Panc1 (cell line): ENCODE measurements around the gene MAGI1. TPM values are rescaled to one million over a fixed set of nuclear protein-coding genes. Genes with fewer than 3 reads are reported as not detected.

ENCODE experiments used
- ATAC-seq: fragments of 200-7000 bp; cut with Tn5 transposase; 2 replicates; pipeline ENCODE4 v1.9.1; 2020; ENCODE audit warnings: mild to moderate bottlenecking, moderate library complexity
- BruUV-seq: library from RNA; stranded (reverse); fragments of 400-500 nt; replicated peaks from 2 replicates; lab custom pipeline; 2021; lab: Mats Ljungman, UMichigan
- CTCF ChIA-PET: fragments of 300-600 bp; sonication (Branson Sonifier 250); formaldehyde crosslinking; loops from one replicate; lab custom pipeline; 2022; ENCODE audit warnings: antibody characterized with exemption; lab: Charles Lee
- POLR2A ChIA-PET: fragments of 300-600 bp; sonication (Branson Sonifier 250); formaldehyde crosslinking; loops from one replicate; lab custom pipeline; 2022; ENCODE audit warnings: antibody characterized with exemption; lab: Charles Lee
- DNase-seq: peaks from one replicate; pipeline ENCODE4 v3.0.0-alpha.2; 2010; ENCODE audit warnings: low read depth, low spot score
- H3K27ac ChIP-seq: 2 replicates; pipeline ENCODE4 v1.5.1; 2011; ENCODE audit warnings: mild to moderate bottlenecking, low read length, inconsistent platforms
- H3K27me3 ChIP-seq: fragments of 200-500 bp; sonication (Bioruptor generic); 2 replicates; pipeline ENCODE4 v1.6.0; 2014; ENCODE audit warnings: low read length, inconsistent platforms; ENCODE audit not compliant: control insufficient read depth, insufficient read depth
- H3K36me3 ChIP-seq: fragments of 200-500 bp; sonication (Bioruptor generic); 2 replicates; pipeline ENCODE4 v1.5.1; 2014; ENCODE audit warnings: inconsistent platforms, mild to moderate bottlenecking, low read length, moderate library complexity; ENCODE audit not compliant: control insufficient read depth, insufficient read depth
- H3K4me1 ChIP-seq: 2 replicates; pipeline ENCODE4 v1.5.1; 2011; ENCODE audit warnings: inconsistent platforms, mild to moderate bottlenecking, low read length, moderate library complexity; ENCODE audit not compliant: control insufficient read depth, insufficient read depth
- H3K4me3 ChIP-seq, 2 experiments: 2 replicates each; pipeline ENCODE4 v1.5.1; 2011 to 2012; ENCODE audit warnings: low read depth in 2 of 2, low read length in 2 of 2, mild to moderate bottlenecking in 2 of 2, inconsistent platforms in 1 of 2, moderate library complexity in 1 of 2
- H3K9me3 ChIP-seq: fragments of 200-500 bp; sonication (Bioruptor generic); 2 replicates; pipeline ENCODE4 v1.5.1; 2014; ENCODE audit warnings: low read depth, mild to moderate bottlenecking, inconsistent platforms, low read length, moderate library complexity; ENCODE audit not compliant: control insufficient read depth, insufficient read depth
- POLR2AphosphoS5 ChIP-seq: IDR thresholded peaks from 2 replicates; pipeline ENCODE4 v1.6.1; 2012; ENCODE audit warnings: mild to moderate bottlenecking, low read depth, low read length, moderate library complexity
- SIN3A ChIP-seq: IDR thresholded peaks from 2 replicates; pipeline ENCODE4 v1.6.1; 2012; ENCODE audit warnings: low read depth, mild to moderate bottlenecking, low read length, moderate library complexity, borderline replicate concordance; ENCODE audit not compliant: insufficient read depth
- TCF7L2 ChIP-seq: IDR thresholded peaks from 2 replicates; pipeline ENCODE4 v1.6.1; 2011; ENCODE audit warnings: mild to moderate bottlenecking, low read depth, low read length, inconsistent platforms
- in situ Hi-C: cut with HindIII; loops from 2 replicates; pipeline ENCODE4 v1.10.0; 2016; ENCODE audit warnings: low sequenced_read_pairs, low pct_unique_long_range_greater_than_20kb
- intact Hi-C: fragments of 100-400 bp; cut with micrococcal nuclease; formaldehyde crosslinking; loops from one replicate; pipeline ENCODE4 v1.10.0; 2022; ENCODE audit not compliant: unreplicated experiment
- total RNA-seq: library from RNA; stranded (reverse); gene quantifications from one replicate; pipeline ENCODE4 v1.2.1, GENCODE V29; 2021; ENCODE audit not compliant: unreplicated experiment
- TF ChIP-seq, protein P1 (sequence below), 2 experiments: IDR thresholded peaks; 2 replicates each; pipeline ENCODE4 v1.6.1; 2011 to 2012; ENCODE audit warnings: low read depth in 2 of 2, control low read depth in 1 of 2, low read length in 1 of 2, mild to moderate bottlenecking in 1 of 2, moderate library complexity in 1 of 2; ENCODE audit not compliant: insufficient read depth in 1 of 2
- TF ChIP-seq, protein P2 (sequence below): fragments of 450-650 bp; IDR thresholded peaks from 2 replicates; pipeline ENCODE4 v1.5.1; 2017; ENCODE audit warnings: mild to moderate bottlenecking

Gene MAGI1
- total RNA-seq, 1 experiment from 2014 or later, result 9.5 TPM

- no TSS peak for BruUV-seq
- Histone ChIP-seq H3K9me3 (no peaks in the 10 kb centered on the region), H3K4me3 (no peak overlapping the region), H3K4me1 (no peaks in the 10 kb centered on the region), H3K27ac (no peak overlapping the region), H3K36me3 (no peaks in the 10 kb centered on the region), H3K27me3 (no peaks in the 10 kb centered on the region)
- DNase-seq (no peak), ATAC-seq (no peak)
- ChIA-PET POLR2A (no interaction called here), CTCF (no interaction called here)
- in situ Hi-C loops, result no loop called here
- TF ChIP-seq POLR2AphosphoS5 (no peak), TCF7L2 (no peak), SIN3A (no peak)
- TF ChIP-seq, protein P1, sequence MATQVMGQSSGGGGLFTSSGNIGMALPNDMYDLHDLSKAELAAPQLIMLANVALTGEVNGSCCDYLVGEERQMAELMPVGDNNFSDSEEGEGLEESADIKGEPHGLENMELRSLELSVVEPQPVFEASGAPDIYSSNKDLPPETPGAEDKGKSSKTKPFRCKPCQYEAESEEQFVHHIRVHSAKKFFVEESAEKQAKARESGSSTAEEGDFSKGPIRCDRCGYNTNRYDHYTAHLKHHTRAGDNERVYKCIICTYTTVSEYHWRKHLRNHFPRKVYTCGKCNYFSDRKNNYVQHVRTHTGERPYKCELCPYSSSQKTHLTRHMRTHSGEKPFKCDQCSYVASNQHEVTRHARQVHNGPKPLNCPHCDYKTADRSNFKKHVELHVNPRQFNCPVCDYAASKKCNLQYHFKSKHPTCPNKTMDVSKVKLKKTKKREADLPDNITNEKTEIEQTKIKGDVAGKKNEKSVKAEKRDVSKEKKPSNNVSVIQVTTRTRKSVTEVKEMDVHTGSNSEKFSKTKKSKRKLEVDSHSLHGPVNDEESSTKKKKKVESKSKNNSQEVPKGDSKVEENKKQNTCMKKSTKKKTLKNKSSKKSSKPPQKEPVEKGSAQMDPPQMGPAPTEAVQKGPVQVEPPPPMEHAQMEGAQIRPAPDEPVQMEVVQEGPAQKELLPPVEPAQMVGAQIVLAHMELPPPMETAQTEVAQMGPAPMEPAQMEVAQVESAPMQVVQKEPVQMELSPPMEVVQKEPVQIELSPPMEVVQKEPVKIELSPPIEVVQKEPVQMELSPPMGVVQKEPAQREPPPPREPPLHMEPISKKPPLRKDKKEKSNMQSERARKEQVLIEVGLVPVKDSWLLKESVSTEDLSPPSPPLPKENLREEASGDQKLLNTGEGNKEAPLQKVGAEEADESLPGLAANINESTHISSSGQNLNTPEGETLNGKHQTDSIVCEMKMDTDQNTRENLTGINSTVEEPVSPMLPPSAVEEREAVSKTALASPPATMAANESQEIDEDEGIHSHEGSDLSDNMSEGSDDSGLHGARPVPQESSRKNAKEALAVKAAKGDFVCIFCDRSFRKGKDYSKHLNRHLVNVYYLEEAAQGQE (IDR thresholded peaks at IDR 0.05; ENCODE audit: insufficient read depth in 1 of 2, low read depth in 2 of 2, low read length in 1 of 2), result no peak
- TF ChIP-seq, protein P2, sequence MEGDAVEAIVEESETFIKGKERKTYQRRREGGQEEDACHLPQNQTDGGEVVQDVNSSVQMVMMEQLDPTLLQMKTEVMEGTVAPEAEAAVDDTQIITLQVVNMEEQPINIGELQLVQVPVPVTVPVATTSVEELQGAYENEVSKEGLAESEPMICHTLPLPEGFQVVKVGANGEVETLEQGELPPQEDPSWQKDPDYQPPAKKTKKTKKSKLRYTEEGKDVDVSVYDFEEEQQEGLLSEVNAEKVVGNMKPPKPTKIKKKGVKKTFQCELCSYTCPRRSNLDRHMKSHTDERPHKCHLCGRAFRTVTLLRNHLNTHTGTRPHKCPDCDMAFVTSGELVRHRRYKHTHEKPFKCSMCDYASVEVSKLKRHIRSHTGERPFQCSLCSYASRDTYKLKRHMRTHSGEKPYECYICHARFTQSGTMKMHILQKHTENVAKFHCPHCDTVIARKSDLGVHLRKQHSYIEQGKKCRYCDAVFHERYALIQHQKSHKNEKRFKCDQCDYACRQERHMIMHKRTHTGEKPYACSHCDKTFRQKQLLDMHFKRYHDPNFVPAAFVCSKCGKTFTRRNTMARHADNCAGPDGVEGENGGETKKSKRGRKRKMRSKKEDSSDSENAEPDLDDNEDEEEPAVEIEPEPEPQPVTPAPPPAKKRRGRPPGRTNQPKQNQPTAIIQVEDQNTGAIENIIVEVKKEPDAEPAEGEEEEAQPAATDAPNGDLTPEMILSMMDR, result no peak
- intact Hi-C loops, result no loop called here
These were observed 134.7 kb downstream of the MAGI1 start for GRCh38 chr3:65904016-65904415.

DNA sequence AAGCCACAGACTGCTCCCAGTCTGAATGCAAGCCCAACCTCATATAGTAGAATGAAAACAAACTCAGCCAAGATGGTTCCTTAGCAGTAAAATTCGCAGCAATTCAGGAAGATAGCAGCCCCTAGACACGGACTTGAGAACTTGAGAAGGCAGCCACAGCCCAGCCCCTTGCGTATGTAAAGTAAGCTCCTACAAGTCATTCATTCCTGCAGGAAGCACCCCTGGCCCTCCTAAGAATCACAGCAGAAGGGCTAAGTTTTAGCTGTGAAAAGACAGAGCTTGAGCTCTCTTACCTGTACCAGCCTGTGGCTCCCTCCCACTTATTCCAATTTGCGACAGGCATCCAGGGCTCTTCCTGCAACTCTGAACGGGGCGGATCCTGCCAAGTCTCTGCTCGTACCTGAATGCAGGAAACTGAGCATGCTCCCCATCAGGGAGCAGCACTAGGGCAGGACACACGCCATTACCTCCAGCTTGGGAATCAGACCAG, 136.4 kb downstream of the MAGI1 start:
- Histone ChIP-seq H3K36me3 (no peaks in the 10 kb centered on the region), H3K4me1 (no peaks in the 10 kb centered on the region), H3K9me3 (no peaks in the 10 kb centered on the region), H3K27ac (no peak overlapping the region), H3K27me3 (no peaks in the 10 kb centered on the region), H3K4me3 (no peak overlapping the region)
- DNase-seq (no peak), ATAC-seq (no peak)
- in situ Hi-C loops, result no loop called here
- intact Hi-C loops, result no loop called here
- no TSS peak for BruUV-seq
- ChIA-PET CTCF (no interaction called here), POLR2A (no interaction called here)
- TF ChIP-seq POLR2AphosphoS5 (no peak), TCF7L2 (no peak), SIN3A (no peak)
- TF ChIP-seq, protein P1 (IDR thresholded peaks at IDR 0.05; ENCODE audit: insufficient read depth in 1 of 2, low read depth in 2 of 2, low read length in 1 of 2), result no peak
- TF ChIP-seq, protein P2, result no peak
